Small intestine (tissue), 7 donors: Measurements from ENCODE around the gene MATN4. TPM values are rescaled to one million over a fixed set of nuclear protein-coding genes. Genes with fewer than 3 reads are reported as not detected.
A peak's percentile ranks its signal among the peaks of the same experiment; 100 is the strongest.

Experiments used
- DNase-seq, 2 donors: peaks; one replicate each; pipeline versions ENCODE4 v3.0.0 to v3.0.0-alpha.2; 2013
- FAIRE-seq: peaks from 2 replicates; lab custom pipeline; 2012; peaks lifted over from hg19 to GRCh38; lab: Jason Lieb, UNC
- H3K27ac ChIP-seq, 3 donors: one replicate each; pipeline ENCODE4 v1.5.1; 2013; ENCODE audit warnings: low read length in 2 of 3, mild to moderate bottlenecking in 2 of 3, control low read depth in 1 of 3, inconsistent platforms in 1 of 3, low read depth in 1 of 3, moderate library complexity in 1 of 3
- H3K27me3 ChIP-seq, 3 donors: one replicate each; pipeline ENCODE4 v1.6.1; 2013; ENCODE audit warnings: low read length in 3 of 3, inconsistent platforms in 1 of 3; ENCODE audit not compliant: control insufficient read depth in 3 of 3, insufficient read depth in 3 of 3
- H3K36me3 ChIP-seq, 3 donors: one replicate each; pipeline ENCODE4 v1.6.1; 2013; ENCODE audit warnings: low read length in 3 of 3, inconsistent platforms in 1 of 3, low read depth in 1 of 3, mild to moderate bottlenecking in 1 of 3, moderate library complexity in 1 of 3; ENCODE audit not compliant: control insufficient read depth in 3 of 3, insufficient read depth in 2 of 3
- H3K4me1 ChIP-seq, 3 donors: one replicate each; pipeline ENCODE4 v1.6.1; 2013; ENCODE audit warnings: low read length in 2 of 3, inconsistent platforms in 1 of 3, low read depth in 1 of 3, mild to moderate bottlenecking in 1 of 3, moderate library complexity in 1 of 3; ENCODE audit not compliant: control insufficient read depth in 3 of 3, insufficient read depth in 2 of 3
- H3K4me3 ChIP-seq, 3 donors: one replicate each; pipeline ENCODE4 v1.5.1; 2013; ENCODE audit warnings: low read length in 3 of 3, control low read depth in 1 of 3, inconsistent platforms in 1 of 3, low read depth in 1 of 3, mild to moderate bottlenecking in 1 of 3, moderate library complexity in 1 of 3
- H3K9me3 ChIP-seq, 2 donors: one replicate each; pipeline ENCODE4 v1.6.1; 2013; ENCODE audit warnings: low read depth in 1 of 2, low read length in 1 of 2; ENCODE audit not compliant: control insufficient read depth in 2 of 2, insufficient read depth in 1 of 2
- WGBS, 3 donors: extraction: QIAGEN DNeasy Blood & Tissue Kit; methylation state at CpG; one replicate each; pipeline ENCODE4 v1.1.7; 2013; 5-methylcytosine and 5-hydroxymethylcytosine counted together
- polyA plus RNA-seq, 4 donors: library from polyadenylated mRNA; stranded (reverse) in 3 of 4; unstranded in 1 of 4; fragments of 200-250 nt in 3 of 4; fragments of 120-200 nt in 1 of 4; gene quantifications; one replicate each; pipeline versions ENCODE4 v1.2.1 to v1.2.3, GENCODE V29; 2013
- donor health status: healthy with polysubstance abuse.
- donor health status: control.
- donor health status: control.
- donor health status: Bipolar disorder and iron deficiency.
- donor health status: healthy.

MATN4 gene
- polyA plus RNA-seq, 4 donors, result 0.07 TPM; not detected in 3

DNA sequence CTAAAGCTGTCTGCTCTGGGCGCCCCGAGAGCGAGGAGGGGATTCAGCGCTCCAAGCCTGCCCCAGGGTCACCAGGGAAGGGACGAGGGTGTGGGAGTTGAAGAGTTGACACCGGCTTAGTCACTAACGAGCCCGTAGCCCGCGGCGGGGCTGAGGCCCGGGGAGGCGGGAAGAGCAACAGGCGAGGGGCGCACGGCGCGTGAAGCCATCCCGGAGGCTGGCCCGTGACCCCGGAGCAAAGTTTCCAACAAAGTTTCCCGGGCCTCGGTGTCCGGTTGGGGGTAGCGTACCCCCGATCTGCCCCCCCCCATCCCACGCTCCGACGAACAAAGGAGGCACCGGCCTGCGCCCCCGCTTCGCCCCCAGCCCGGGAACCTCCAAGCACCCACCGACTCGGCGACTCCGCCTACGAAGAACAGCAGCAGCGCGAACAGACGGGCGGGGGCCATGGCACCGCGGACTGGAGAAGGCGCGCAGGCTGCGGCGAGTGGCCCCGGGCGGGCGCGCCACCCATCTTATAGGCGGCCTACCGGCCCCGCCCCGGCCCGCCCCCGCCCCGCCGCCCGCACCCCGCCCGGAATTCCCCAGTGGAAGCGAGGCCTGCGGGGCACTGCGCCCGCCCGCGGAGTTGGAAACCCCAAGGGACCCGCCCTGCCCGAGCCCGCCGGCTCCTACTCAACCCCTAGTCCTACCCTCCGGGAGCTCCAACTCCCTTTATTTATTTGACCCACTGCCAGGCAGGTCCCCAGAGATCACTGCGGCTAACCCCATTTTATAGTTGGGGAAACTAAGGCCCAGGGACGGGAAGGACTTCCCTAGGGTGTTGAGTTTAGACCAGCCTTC, 40.1 kb upstream of the MATN4 start, which contains the start of gene SDC4:
Gene SDC4 (minus strand): TSS at position 489 of the 843 bp plus-strand sequence. CDS start 40 bp downstream, at position 449.
- FAIRE-seq, result no peak
- no peaks in the 10 kb centered on the region for H3K9me3 ChIP-seq
- WGBS, 3 donors, result 1 to 2% (median 1%) methylated on average over 47 to 77 of the region's 77 CpGs
- no peaks in the 10 kb centered on the region for H3K27me3 ChIP-seq
- peaks cover 0 to 15% (median 0%) of the 10 kb centered on the region in 3 donors for H3K36me3 ChIP-seq
- H3K4me3 ChIP-seq, result peak within 1 kb of the TSS; percentile 74 to 87 (median 81)
- DNase-seq, result peak; percentile 69 to 75
- peak within 1 kb of the TSS; percentile 94 to 96 (median 95) for H3K27ac ChIP-seq
- H3K4me1 ChIP-seq, result peaks cover 0 to 32% (median 9%) of the 10 kb centered on the region in 3 donors

DNA sequence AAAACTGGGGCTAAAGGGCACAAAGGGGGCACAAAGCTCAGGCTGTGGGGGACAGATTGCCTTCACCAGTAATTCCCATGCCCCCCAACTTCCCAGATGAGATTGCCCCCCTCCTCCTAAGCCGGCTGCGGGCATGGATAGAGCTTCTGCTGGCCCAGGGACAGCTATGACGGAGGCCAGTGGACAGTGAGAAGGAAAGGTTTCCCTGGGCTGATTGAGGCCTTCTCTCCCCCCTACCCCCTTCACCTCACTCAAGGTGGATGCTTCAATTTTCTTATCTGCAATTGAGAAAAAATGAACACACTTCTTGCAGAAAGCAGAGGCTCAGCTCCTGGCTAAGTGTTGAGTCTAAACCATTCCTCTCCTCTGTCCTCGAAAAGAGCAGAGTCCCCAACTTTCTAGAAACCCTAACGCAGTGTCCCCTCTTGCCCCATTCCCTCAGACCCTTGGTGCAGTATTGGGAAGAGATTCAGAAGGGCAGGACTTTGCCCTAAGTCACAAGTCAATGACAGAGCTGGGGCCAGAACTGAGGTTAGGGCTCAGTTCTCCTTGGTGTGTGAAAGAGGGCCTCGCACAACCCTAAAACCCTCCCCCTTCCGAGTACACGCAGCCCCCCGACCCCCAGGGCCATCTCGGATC, 39.3 kb upstream of the MATN4 start:
- H3K27ac ChIP-seq, result peak overlapping the region; percentile 94 to 96 (median 95)
- 2 to 21% (median 8%) methylated on average over 10 of the region's 10 CpGs for WGBS, 3 donors
- H3K36me3 ChIP-seq, result peaks cover 0 to 15% (median 0%) of the 10 kb centered on the region in 3 donors
- peak overlapping the region; percentile 74 to 87 (median 81) for H3K4me3 ChIP-seq
- DNase-seq, result peak; percentile 63 to 71
- no peak for FAIRE-seq
- H3K4me1 ChIP-seq, result peaks cover 0 to 38% (median 9%) of the 10 kb centered on the region in 3 donors
- H3K9me3 ChIP-seq, result no peaks in the 10 kb centered on the region
- H3K27me3 ChIP-seq, result no peaks in the 10 kb centered on the region

DNA sequence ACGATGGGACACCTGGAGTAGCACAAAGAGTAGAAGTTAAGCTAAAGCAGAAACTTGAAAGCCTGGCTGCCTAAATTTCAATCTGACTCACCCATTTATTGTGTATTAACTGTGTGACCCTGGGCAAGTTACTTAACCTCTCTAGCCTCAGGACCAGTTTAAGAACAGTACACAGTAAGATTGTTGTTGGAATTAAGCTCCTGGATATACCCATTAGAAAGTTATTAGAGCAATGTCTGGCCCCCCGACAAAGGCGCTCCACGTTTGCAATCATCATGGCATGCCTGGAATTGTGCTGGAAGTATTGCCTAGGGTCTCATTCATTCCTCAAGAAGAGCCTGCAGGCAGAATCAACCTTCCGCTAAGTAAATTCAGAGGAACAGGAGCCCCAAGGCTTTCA, 38.8 kb upstream of the MATN4 start:
- DNase-seq, result no peak

DNA sequence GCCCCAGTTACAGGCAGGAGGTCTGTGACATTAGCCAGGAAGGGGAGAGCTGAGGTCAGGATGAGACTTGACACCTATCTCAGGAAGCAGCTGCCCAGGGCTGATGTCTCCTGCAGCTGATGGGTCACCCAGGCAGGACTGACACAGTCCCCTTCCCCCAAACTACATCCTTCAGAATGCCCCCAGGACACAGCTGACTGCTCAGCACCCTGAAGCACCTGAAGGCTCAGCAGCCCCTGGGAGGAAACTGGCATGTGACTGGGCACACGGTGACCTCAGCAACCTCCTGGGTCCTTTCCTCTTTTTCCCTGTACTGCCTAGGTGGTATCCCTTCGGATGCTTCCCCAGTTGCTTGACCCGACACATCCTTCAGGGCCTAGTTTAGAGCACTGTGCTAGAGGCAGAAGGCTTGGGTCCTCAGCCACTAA, 38.2 kb upstream of the MATN4 start:
- H3K9me3 ChIP-seq, result no peaks in the 10 kb centered on the region
- H3K4me3 ChIP-seq, result peak overlapping the region in 2 of 3 donors; percentile 81 to 87
- no peak for DNase-seq
- peaks cover 0 to 49% (median 9%) of the 10 kb centered on the region in 3 donors for H3K4me1 ChIP-seq
- FAIRE-seq, result no peak
- peak overlapping the region; percentile 94 to 96 (median 95) for H3K27ac ChIP-seq
- no peaks in the 10 kb centered on the region for H3K27me3 ChIP-seq
- H3K36me3 ChIP-seq, result peaks cover 0 to 24% (median 0%) of the 10 kb centered on the region in 3 donors
- WGBS, 3 donors, result 15 to 53% (median 32%) methylated on average over 3 of the region's 3 CpGs

More for the DNA sequence above, 38.8 kb upstream of the MATN4 start:
- peak overlapping the region; percentile 94 to 96 (median 95) for H3K27ac ChIP-seq
- peak overlapping the region; percentile 74 to 87 (median 81) for H3K4me3 ChIP-seq
- whole genome bisulfite sequencing, 3 donors, result 17 to 58% (median 32%) methylated on average over 5 of the region's 5 CpGs
- no peaks in the 10 kb centered on the region for H3K27me3 ChIP-seq
- FAIRE-seq, result no peak
- H3K4me1 ChIP-seq, result peaks cover 0 to 43% (median 9%) of the 10 kb centered on the region in 3 donors
- peaks cover 0 to 19% (median 0%) of the 10 kb centered on the region in 3 donors for H3K36me3 ChIP-seq
- no peaks in the 10 kb centered on the region for H3K9me3 ChIP-seq

DNA sequence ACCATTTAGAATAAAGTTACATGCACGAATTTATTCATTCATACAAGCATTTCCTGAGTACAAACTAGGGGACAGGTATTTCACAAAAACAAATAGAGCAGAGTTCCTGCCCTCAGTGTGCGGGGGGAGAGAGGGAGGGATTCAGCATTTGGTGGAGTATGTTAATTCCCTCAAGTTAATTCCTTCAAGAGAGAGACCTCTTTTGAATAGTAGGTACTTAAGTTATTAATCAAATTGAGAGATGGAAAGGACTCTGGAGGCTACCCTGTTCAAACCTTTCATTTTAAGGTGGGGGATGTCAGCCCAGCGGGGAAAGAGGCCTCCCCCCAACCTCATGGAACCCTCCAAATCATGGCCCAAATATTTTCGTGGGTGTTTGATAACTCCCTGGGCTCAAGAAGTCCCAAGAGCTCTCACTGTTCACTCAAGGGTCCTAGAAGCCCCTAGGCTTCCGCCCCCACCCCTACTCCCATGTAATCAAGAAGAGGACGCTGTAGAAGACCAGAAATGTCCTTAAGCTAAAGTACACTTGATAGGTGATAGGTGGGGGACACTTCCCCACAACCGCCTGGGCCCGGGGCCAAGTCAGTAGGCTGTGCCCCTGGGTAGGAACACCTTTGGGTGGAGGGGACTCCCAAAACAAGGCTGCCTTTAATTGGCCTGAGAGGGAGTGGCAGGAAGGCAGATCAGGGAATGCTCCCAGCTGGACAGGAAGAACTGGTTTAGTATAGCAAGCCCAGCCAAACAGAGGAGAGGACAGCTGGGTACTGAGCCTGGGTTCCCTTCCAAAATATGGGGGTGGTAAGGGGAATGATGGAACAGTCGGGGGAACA, 37.2 kb upstream of the MATN4 start:
- FAIRE-seq, result no peak
- Histone ChIP-seq H3K9me3 (no peaks in the 10 kb centered on the region), H3K4me3 (peak overlapping the region in 2 of 3 donors; percentile 81 to 87), H3K4me1 (peaks cover 3 to 59% (median 9%) of the 10 kb centered on the region in 3 donors), H3K27me3 (no peaks in the 10 kb centered on the region), H3K36me3 (peaks cover 0 to 32% (median 0%) of the 10 kb centered on the region in 3 donors), H3K27ac (peak overlapping the region; percentile 94 to 96 (median 95))
- DNase-seq, result peak; percentile 48 to 70
- WGBS, 3 donors, result 14 to 54% (median 33%) methylated on average over 9 of the region's 9 CpGs

DNA sequence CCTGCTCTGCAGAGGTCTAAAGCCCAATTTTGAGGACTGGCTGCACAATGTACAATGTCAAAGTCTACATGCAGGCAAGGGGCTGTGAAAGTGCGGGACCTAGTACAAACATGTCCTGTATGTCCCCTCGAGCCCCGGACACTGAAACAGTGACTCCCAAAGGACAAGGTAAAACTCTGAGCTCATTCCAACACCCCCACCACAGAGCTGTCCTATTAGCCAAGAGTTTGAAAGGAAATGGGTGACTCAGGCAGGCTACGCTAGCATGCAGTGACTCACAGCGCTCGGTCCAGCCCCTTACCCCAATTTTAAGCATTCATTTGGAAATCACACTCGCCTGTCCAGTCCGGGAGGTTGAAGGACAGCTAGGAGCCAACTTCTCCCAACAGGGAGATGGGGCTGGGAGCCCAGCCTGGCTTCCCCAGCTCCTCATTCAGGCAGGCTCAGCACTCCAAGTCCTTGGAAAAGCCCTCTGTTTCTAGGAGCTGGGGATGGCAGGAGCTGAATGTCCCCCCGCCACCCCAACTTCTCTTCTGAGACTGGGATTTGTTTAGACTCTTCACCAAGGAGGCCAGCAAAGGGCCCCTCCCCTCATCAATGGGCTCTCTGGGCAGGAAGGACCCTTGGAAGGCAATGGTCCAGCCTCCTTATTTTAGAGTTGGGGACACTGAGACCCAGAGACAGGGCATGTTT, 36.2 kb upstream of the MATN4 start:
- Histone ChIP-seq H3K27me3 (no peaks in the 10 kb centered on the region), H3K36me3 (peaks cover 0 to 40% (median 0%) of the 10 kb centered on the region in 3 donors), H3K27ac (peak overlapping the region; percentile 94 to 96 (median 95)), H3K9me3 (no peaks in the 10 kb centered on the region), H3K4me3 (peak overlapping the region in 2 of 3 donors; percentile 32 to 87), H3K4me1 (peaks cover 8 to 69% (median 10%) of the 10 kb centered on the region in 3 donors)
- no peak for FAIRE-seq
- WGBS, 3 donors, result 14 to 44% (median 28%) methylated on average over 9 of the region's 9 CpGs
- DNase-seq, result peak; percentile 80 to 82

DNA sequence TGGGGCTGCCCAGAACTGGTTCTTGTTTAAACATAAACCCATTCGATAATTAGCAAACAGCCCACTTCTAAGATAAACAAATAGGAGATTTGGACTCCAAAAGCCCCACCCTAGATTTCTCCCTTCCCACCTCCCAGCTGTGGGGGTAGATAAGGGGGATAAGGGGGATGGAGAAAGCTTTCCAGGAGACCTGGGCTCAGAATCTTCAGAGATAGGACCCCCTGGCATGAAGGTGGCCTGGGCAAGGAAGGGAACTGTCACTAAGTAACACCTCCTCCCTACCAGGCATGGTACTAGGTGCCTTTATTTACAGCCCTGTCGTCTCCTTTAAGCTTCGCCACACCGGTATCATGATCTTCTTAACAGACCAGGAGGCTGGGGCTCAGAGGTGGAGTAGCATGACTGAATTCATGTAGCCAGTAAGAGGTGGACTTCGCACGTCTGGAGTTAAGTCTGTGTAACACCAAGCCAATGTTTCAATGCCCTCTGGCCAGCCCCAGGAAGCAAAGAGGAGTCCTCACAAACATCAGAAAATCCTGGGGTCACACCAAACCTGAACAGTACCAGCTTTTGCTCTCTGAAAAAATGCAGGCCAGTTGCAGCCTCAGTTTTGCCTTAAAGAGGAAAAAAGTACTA, 35.6 kb upstream of the MATN4 start:
- DNase-seq (peak; percentile 92 to 96), FAIRE-seq (no peak)
- Histone ChIP-seq H3K27me3 (no peaks in the 10 kb centered on the region), H3K4me3 (peak overlapping the region in 2 of 3 donors; percentile 32 to 87), H3K4me1 (peaks cover 11 to 74% (median 16%) of the 10 kb centered on the region in 3 donors), H3K27ac (peak overlapping the region; percentile 94 to 96 (median 95)), H3K9me3 (no peaks in the 10 kb centered on the region), H3K36me3 (peaks cover 0 to 47% (median 0%) of the 10 kb centered on the region in 3 donors)
- WGBS, 3 donors, result 13 to 48% (median 22%) methylated on average over 6 of the region's 6 CpGs
